Fibroblast of mammary gland (primary cell): ENCODE results near the gene SLIT1.

ENCODE experiments used
- DNase-seq: peaks from one replicate; pipeline ENCODE4 v3.0.0-alpha.2; 2010; ENCODE audit warnings: low read depth
- H3K4me3 ChIP-seq: 2 replicates; pipeline ENCODE4 v1.5.1; 2011; ENCODE audit warnings: low read depth, mild to moderate bottlenecking, low read length, moderate library complexity; ENCODE audit not compliant: control insufficient read depth
- CTCF ChIP-seq: conservative IDR thresholded peaks from 2 replicates; pipeline ENCODE4 v1.5.1; 2011; ENCODE audit warnings: low read depth, low read length, inconsistent platforms; ENCODE audit not compliant: control insufficient read depth, insufficient read depth

The SLIT1 gene

DNA sequence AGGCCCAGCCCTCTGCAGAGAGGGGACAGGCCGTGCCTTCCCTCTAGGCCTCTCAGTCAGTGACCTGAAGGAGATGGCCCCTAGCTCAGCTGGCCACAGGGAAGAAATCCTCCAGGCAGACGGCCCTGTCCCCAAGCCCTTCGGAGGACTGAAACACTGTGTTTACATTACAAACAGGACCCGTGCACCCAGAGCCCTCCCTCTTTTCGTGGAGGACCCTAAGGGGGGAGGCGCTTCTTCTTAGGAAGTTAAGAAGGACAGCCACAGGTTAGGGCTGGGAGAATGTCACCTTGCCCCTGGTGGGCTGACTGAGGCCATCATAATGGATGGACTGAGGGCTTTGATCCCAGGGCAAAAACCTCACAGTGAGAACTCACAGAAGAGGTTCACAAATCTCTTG lies 154.9 kb downstream of the SLIT1 start:
- no peak for TF ChIP-seq CTCF
- no peak for DNase-seq
- H3K4me3 ChIP-seq = no peak overlapping the region

DNA sequence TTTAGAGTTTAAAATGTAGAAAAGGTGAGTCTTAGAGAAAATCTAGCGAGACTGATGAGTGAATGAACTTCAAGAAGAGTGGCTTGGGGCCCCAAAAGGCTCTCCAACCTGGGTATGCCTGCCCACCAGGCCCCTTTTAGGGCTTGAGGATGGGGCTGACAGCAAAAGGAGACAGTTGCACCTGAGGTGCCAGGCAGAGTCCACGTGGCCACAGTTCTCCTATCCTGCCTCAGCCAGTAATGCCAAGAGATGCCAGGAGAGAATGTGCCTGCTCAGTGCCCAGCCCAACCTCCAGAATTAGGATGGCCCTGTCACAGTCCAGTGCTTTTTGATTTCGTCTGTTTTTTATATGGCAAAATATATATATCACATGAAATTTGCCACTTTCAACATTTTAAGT lies 156.5 kb downstream of the SLIT1 start:
- TF ChIP-seq CTCF = no peak
- no peak for DNase-seq
- no peak overlapping the region for H3K4me3 ChIP-seq

DNA sequence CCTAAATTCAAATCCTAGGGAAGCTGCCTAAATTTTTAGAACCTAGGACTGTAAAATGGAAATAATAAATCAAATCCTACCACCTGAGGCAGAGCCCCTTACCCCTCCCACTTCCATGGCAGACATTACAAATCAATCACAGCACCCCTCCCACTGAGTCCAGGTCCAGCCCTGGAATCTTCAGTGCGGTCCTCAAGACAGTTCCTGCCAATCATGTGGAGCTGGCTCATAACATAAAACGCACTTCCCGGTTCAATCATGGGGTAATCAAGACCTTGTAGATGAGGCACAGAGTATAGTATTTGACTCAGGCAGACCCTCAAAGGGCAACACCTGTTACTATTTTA lies 157.0 kb downstream of the SLIT1 start:
- H3K4me3 ChIP-seq = no peak overlapping the region
- TF ChIP-seq CTCF = no peak
- DNase-seq = no peak

DNA sequence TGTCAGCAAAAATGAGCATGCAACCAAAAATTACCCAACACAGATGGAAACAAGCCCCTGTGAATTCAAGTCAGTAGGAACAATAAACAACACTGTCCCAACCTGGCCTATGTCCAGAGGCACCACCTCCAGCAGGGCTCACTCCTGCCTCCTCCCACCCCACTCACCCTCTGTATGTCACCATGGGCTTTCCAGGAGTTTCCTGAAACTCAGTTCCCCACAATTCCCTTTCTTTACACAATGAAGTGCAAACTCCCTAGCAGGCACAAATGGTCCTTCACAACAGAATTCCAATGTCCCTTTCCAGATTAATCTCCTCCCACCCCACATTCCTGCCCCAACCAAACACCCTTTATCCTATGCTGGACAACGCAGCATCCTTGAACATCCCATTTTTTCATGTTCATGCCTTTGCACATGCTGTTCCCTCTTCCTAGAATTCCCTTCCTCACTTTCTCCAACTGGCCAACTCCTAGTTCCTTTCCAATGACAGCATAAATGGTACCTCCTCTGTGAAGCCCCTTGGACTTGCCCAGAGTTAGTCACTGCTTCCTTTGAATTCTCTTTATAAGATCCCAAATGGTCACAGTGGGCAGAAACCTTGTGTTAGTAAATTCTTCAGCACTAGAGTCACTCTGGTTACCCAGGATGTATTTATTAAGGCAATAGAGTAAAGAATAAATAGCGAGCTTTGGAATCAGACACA lies 157.5 kb downstream of the SLIT1 start:
- peak; percentile 52 for DNase-seq
- no peak overlapping the region for H3K4me3 ChIP-seq
- no peak for TF ChIP-seq CTCF

DNA sequence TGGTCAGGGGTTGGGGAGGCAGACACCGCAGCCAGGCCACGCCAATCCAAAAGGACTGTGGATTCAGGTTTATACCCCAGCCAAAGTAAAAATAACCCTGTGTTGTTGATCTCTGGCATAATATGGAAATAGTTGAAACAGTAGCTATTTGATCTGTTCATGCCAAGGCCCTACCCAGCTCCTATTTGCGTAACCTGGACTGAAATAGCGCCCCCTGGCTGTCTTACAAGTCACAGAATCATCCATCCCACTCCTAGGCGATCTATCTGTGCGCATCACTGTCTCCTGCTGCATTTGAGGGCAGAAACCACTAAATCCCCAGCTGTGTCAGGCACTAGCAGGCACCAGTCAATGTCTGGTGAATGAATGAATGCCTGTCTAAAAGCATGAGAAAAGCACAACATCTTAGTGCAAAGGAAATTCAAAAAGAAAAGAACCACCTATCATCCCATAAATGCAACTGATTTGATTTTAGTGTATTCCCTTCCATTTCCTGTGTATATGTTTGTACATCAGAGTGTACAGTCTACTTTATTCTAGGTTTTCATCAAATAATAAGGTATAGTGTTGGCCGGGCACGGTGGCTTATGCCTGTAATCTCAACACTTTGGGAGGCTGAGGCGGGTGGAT lies 160.0 kb downstream of the SLIT1 start:
- H3K4me3 ChIP-seq = no peak overlapping the region
- peak; percentile 67 for TF ChIP-seq CTCF
- peak; percentile 61 for DNase-seq

DNA sequence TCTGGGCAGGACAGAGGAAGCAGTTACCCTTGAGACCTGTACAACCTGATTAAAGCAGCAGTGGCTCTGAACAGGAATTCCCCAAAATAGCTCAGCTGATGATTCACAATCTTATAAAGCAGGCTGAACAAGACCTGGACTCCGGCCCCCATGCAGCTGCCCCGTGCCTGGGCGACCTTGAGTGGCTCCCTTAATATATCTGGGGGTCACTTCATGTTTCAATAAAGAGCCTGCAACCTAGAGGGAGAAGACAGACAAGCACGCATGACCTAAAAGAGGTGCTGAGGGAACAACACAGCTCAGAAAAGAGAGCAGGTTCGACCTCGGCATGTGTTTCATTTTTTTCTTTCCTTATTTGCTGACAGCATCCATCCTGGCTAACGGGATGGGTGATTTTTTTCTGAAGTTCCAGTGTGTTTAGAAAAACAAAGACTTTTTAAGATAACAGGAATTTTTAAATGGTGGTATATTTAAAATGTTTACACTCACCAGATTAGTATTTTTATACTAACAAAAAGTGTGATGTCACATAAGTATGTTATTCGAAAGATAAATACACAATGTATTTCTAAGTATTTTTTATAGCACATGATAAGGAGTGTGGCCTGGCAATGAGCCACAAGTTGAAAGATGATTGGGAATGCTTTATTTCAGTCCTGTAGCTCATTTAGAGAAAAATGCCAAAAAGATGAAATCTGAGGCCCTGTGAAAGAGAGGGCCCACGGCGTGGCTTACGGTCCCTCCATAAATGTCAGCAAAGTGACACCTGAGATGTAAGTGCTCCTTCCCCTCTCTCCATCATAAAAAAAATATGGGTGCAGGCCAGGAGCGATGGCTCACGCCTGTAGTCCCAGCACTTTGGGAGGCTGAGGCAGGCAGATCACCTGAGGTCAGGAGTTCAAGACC lies 161.3 kb downstream of the SLIT1 start:
- peak; percentile 56 for DNase-seq
- no peak overlapping the region for H3K4me3 ChIP-seq
- TF ChIP-seq CTCF = no peak
